OCI-LY3 (cell line): Measurements from ENCODE around the gene PLOD1.
"Not testable (repeated sequence)": the region's sequence is repeated elsewhere in the genome, so short reads cannot be mapped to it uniquely, and the experiment has no call there.

Experiments used
- EZH2phosphoT487 ChIP-seq: fragments of 200-600 bp; shearing (Covaris generic); IDR thresholded peaks from 2 replicates; pipeline ENCODE4 v1.6.1; 2018; ENCODE audit warnings: antibody characterized with exemption, mixed run types, low read depth
- TF ChIP-seq, protein P1 (sequence below): fragments of 200-600, 300-600 bp; sonication (generic); IDR thresholded peaks from 2 replicates; pipeline ENCODE4 v1.5.1; 2014; ENCODE audit warnings: antibody characterized with exemption, low read length, low read depth

DNA sequence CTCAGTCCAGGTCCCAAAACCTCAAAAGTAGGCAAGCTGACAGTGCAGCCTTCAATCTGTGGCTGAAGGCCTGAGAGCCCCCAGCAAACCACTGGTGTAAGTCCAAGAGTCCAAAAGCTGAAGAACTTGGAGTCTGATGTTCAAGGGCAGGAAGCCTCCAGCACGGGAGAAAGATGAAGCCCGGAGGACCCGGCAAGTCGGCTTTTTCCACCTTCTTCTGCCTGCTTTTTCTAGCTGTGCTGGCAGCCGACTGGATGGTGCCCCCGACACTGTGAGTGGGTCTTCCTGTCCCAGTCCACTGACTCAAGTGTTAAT lies 23.6 kb upstream of the PLOD1 start:
- TF ChIP-seq, protein P1, sequence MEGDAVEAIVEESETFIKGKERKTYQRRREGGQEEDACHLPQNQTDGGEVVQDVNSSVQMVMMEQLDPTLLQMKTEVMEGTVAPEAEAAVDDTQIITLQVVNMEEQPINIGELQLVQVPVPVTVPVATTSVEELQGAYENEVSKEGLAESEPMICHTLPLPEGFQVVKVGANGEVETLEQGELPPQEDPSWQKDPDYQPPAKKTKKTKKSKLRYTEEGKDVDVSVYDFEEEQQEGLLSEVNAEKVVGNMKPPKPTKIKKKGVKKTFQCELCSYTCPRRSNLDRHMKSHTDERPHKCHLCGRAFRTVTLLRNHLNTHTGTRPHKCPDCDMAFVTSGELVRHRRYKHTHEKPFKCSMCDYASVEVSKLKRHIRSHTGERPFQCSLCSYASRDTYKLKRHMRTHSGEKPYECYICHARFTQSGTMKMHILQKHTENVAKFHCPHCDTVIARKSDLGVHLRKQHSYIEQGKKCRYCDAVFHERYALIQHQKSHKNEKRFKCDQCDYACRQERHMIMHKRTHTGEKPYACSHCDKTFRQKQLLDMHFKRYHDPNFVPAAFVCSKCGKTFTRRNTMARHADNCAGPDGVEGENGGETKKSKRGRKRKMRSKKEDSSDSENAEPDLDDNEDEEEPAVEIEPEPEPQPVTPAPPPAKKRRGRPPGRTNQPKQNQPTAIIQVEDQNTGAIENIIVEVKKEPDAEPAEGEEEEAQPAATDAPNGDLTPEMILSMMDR, result not testable (repeated sequence)
- TF ChIP-seq EZH2phosphoT487, result not testable (repeated sequence)
